Ovary (tissue), 10 donors: ENCODE data around the gene OR4A15. TPM values are rescaled to one million over a fixed set of nuclear protein-coding genes. Genes with fewer than 3 reads are reported as not detected.

Experiments used
- DNase-seq, 5 donors: peaks; one replicate each; pipeline ENCODE4 v3.0.0-alpha.2; 2019 to 2020
- H3K27ac ChIP-seq, 2 donors: fragments of 200-600 bp; one replicate each; pipeline versions ENCODE4 v1.5.1 to v1.8.0; 2019 to 2022
- H3K27me3 ChIP-seq: fragments of 200-600 bp; one replicate; pipeline ENCODE4 v1.8.0; 2022
- H3K36me3 ChIP-seq: fragments of 200-600 bp; sonication (generic); one replicate; pipeline ENCODE4 v1.5.1; 2019
- H3K4me1 ChIP-seq: one replicate; pipeline ENCODE4 v1.8.1; 2013; ENCODE audit warnings: mild to moderate bottlenecking, moderate library complexity; ENCODE audit not compliant: insufficient read depth
- H3K4me3 ChIP-seq: fragments of 200-600 bp; sonication (generic); one replicate; pipeline ENCODE4 v1.5.1; 2017
- H3K9me3 ChIP-seq, 2 donors: fragments of 200-600 bp in 1 of 2; sonication (generic) in 1 of 2; one replicate each; pipeline versions ENCODE4 v1.5.1 to v1.8.1; 2013 to 2019; ENCODE audit warnings: mild to moderate bottlenecking in 1 of 2, moderate library complexity in 1 of 2
- EP300 ChIP-seq: sonication (generic); formaldehyde crosslinking; IDR thresholded peaks from one replicate; pipeline ENCODE4 v1.6.1; 2017; ENCODE audit warnings: antibody characterized with exemption
- POLR2A ChIP-seq: fragments of 450-650 bp; IDR thresholded peaks from one replicate; pipeline ENCODE4 v1.6.1; 2017; ENCODE audit warnings: antibody characterized with exemption, mild to moderate bottlenecking, moderate library complexity
- WGBS, 3 donors: extraction: QIAGEN DNeasy Blood & Tissue Kit in 1 of 3; methylation state at CpG; one replicate each; pipeline versions ENCODE4 v1.1.5 to v1.1.7; 2013 to 2017; 5-methylcytosine and 5-hydroxymethylcytosine counted together
- intact Hi-C, 4 donors: fragments of 100-400 bp; cut with DNase I; formaldehyde crosslinking; loops; one replicate each; pipeline versions ENCODE4 v1.11.0 to v1.15.1; 2022 to 2023
- long read RNA-seq, 3 donors: library from polyadenylated mRNA in 2 of 3; unstranded in 2 of 3; transcript quantifications; one replicate each; pipeline ENCODE4 v2.0.0 and lab custom pipeline, GENCODE V29; 2021 to 2026
- polyA plus RNA-seq, 2 donors: library from polyadenylated mRNA; stranded (reverse); fragments of 200-250 nt in 1 of 2; fragments of 350-450 nt in 1 of 2; fragmentation: Illumina TruSeq in 1 of 2; extraction: RNeasy Lipid Tissue Mini Kit (QIAGEN cat#74804) in 1 of 2; gene quantifications; one replicate each; pipeline ENCODE4 v1.2.3, GENCODE V29; 2013 to 2014
- total RNA-seq, 7 donors: library from RNA; depleted of rRNA in 2 of 7; stranded (reverse); fragments of >200 nt in 2 of 7; fragmentation: NEBNext Ultra II Directional in 3 of 7; extraction: Animal tissue kit (Norgen Biotek cat#: 25700) in 3 of 7; gene quantifications; one replicate each; pipeline versions ENCODE4 v1.1.0 to v1.2.4, GENCODE V29; 2016 to 2023
- TF ChIP-seq, protein P1 (sequence below), 3 donors: fragments of 450-650 bp in 2 of 3; fragments of 200-600 bp in 1 of 3; IDR thresholded peaks; one replicate each; pipeline versions ENCODE4 v1.5.1 to v1.8.0; 2016 to 2022; ENCODE audit warnings: antibody characterized with exemption in 3 of 3, mild to moderate bottlenecking in 1 of 3
- donor health status: DM: no; HTN: no; CAD: no; lungs with moderate emphysema.
- donor health status: DM: no; HTN: no; CAD: no.
- donor health status: Bipolar disorder and iron deficiency.
- donor health status: DM: yes; HTN: yes; CAD: no.
- donor health status: DM: no; HTN: no; CAD: no.
- donor health status: DM: yes; HTN: yes; CAD: no.

Gene OR4A15
- not detected for total RNA-seq
- polyA plus RNA-seq: not detected
- long read RNA-seq, donor 1: 0 reads
- long read RNA-seq, donor 2: 0 reads
- long read RNA-seq, donor 3: 0 reads

GRCh38 chr11:55367674-55368073, at the start of gene OR4A15:
TSS of gene OR4A15 (plus strand) at chr11:55367974. CDS start at chr11:55367974, 0 bp downstream.
- Histone ChIP-seq H3K27me3 (no peaks in the 10 kb centered on the region), H3K4me1 (no peaks in the 10 kb centered on the region), H3K9me3 (no peaks in the 10 kb centered on the region), H3K4me3 (no peak within 1 kb of the TSS), H3K36me3 (no peaks in the 10 kb centered on the region), H3K27ac (no peak within 1 kb of the TSS)
- intact Hi-C loops: no loop called here
- WGBS, 3 donors: 51 to 62% (median 56%) methylated on average over 4 of the region's 4 CpGs
- no peak for DNase-seq
- TF ChIP-seq EP300 (no peak), POLR2A (no peak)
- TF ChIP-seq, protein P1, sequence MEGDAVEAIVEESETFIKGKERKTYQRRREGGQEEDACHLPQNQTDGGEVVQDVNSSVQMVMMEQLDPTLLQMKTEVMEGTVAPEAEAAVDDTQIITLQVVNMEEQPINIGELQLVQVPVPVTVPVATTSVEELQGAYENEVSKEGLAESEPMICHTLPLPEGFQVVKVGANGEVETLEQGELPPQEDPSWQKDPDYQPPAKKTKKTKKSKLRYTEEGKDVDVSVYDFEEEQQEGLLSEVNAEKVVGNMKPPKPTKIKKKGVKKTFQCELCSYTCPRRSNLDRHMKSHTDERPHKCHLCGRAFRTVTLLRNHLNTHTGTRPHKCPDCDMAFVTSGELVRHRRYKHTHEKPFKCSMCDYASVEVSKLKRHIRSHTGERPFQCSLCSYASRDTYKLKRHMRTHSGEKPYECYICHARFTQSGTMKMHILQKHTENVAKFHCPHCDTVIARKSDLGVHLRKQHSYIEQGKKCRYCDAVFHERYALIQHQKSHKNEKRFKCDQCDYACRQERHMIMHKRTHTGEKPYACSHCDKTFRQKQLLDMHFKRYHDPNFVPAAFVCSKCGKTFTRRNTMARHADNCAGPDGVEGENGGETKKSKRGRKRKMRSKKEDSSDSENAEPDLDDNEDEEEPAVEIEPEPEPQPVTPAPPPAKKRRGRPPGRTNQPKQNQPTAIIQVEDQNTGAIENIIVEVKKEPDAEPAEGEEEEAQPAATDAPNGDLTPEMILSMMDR (IDR thresholded peaks at IDR 0.05): no peak

DNA sequence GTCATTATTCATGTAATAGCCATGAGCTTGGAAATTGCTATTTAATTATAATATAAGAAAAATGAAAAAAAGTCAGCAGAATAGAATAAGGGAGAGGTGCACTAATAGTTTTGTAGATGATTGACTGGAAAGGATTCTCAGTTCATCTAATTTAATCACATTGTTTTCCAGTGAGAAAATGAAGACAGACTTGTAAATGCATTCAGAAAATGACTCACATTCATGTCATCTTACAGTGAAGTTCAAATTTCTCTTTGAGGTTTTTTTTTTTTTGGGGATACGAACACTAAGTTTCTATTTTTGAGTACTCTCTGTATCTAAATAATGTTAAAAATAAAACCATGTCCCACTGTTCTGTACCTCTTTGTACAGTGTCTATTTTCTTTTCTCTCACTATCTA, 43.3 kb upstream of the OR4A15 start:
- TF ChIP-seq, protein P1 (IDR thresholded peaks at IDR 0.05): no peak
- no peak for TF ChIP-seq EP300
- no peak for TF ChIP-seq POLR2A
- H3K27ac ChIP-seq: no peak overlapping the region
- DNase-seq: no peak
- no peaks in the 10 kb centered on the region for H3K9me3 ChIP-seq
- no peaks in the 10 kb centered on the region for H3K27me3 ChIP-seq
- WGBS, 3 donors: 60 to 79% (median 61%) methylated on average over 1 of the region's 1 CpG
- H3K4me1 ChIP-seq: no peaks in the 10 kb centered on the region
- intact Hi-C loops: no loop called here
- H3K4me3 ChIP-seq: no peak overlapping the region
- no peaks in the 10 kb centered on the region for H3K36me3 ChIP-seq

DNA sequence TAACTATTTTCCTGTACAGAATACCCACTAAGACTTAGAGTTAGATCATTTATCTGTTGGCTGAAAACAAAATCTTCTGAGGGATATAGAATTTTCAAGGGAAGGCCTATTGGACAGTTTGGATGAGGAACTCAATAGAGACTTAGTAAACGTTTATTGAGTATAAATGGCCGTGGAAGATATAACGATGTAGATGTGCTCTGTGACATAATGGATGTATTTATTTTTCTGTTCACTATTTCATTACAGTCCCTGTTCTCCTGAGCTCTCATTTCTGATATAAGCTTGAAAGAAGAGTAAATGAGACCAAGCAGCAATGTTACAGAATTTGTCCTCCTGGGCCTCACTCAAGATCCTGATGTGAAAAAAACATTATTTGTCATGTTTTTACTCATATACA, 24.9 kb upstream of the OR4A15 start, which contains the start of gene OR4A16:
TSS of gene OR4A16 (plus strand) at position 301 of the 400 bp plus-strand sequence. CDS start at position 301, 0 bp downstream.
- 75 to 83% (median 77%) methylated on average over 3 of the region's 3 CpGs for WGBS, 3 donors
- no peak within 1 kb of the TSS for H3K4me3 ChIP-seq
- intact Hi-C loops: no loop called here
- no peak within 1 kb of the TSS for H3K27ac ChIP-seq
- no peaks in the 10 kb centered on the region for H3K4me1 ChIP-seq
- DNase-seq: no peak
- H3K9me3 ChIP-seq: no peaks in the 10 kb centered on the region
- TF ChIP-seq EP300: no peak
- no peak for TF ChIP-seq POLR2A
- TF ChIP-seq, protein P1 (IDR thresholded peaks at IDR 0.05): no peak
- H3K36me3 ChIP-seq: no peaks in the 10 kb centered on the region
- H3K27me3 ChIP-seq: no peaks in the 10 kb centered on the region

- intact Hi-C loops: no loop called here
- Histone ChIP-seq H3K4me1 (no peaks in the 10 kb centered on the region), H3K27me3 (no peaks in the 10 kb centered on the region), H3K9me3 (no peaks in the 10 kb centered on the region), H3K36me3 (no peaks in the 10 kb centered on the region), H3K27ac (no peak overlapping the region), H3K4me3 (no peak overlapping the region)
- 92 to 93% (median 93%) methylated on average over 1 of the region's 1 CpG for WGBS, 3 donors
- DNase-seq: no peak
- TF ChIP-seq POLR2A (no peak), EP300 (no peak)
- TF ChIP-seq, protein P1 (IDR thresholded peaks at IDR 0.05): no peak
Observed at GRCh38 chr11:55345306-55345705, 22.5 kb upstream of the OR4A15 start.
